Frontal cortex (tissue), 4 donors: Measurements from ENCODE around the gene POU5F1. TPM values are rescaled to one million over a fixed set of nuclear protein-coding genes. Genes with fewer than 3 reads are reported as not detected.

Source experiments
- DNase-seq, 2 donors: peaks; one replicate each; pipeline ENCODE4 v3.0.0; 2012; ENCODE audit warnings: low spot score in 2 of 2
- FAIRE-seq: peaks from 2 replicates; lab custom pipeline; 2012; peaks lifted over from hg19 to GRCh38; lab: Jason Lieb, UNC
- total RNA-seq: library from RNA; depleted of rRNA; stranded (reverse); fragments of >200 nt; gene quantifications from one replicate; pipeline ENCODE4 v1.2.3, GENCODE V29; 2014
- donor health status: control.
- donor health status: control.
- donor health status: control.

Gene POU5F1
- total RNA-seq, 1 donor from 2014 or later = not detected

DNA sequence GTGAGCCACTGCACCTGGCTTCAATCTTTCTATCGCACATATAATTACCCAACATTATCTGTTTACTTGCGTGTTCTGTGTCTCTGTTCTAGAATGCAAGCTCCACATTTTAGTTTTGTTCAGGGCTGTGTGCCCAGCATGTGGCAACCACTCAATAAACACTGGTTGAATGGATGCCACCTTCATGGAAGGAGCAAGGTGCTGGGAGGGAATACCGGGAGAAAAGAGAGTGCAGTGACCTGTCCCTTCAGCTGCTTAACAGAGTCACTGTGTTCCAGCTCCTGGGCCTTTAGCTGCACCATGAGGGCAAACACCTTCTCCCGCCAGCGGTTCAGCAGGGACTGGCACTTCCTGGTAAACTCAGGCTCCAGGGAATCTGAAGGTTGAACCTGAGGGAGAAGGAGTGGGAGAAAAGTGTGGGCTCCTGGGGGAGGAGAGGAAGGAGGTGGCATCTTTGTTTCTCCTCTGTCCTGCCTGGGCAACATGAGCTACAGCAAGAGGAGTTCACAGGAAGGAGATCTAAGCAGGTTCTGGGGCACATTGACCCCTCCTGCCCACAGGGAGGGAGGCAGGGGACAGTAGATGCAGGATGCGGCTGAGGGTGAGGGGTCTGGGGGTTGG lies 20.5 kb downstream of the POU5F1 start:
- no peak for DNase-seq
- no peak for FAIRE-seq

DNA sequence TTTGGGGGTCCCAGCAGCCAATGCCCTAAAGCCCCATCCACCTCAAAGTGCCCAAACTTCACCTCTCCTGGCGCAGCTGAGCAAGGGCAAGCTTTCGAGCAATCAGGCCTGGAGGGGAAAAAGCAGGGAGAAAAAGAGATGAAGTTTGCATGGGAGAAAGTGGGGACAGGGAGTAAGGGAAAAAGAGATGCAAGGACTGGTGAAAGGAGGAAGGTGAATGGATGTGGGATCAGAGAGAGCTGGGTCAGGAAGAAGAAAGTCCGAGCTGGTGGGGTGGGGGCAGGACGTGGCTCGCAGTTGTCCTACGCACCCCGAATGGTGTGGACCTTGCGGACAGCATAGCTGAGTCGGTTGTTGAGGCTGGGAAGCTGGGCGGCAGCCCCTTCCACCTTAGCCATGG lies 25.1 kb downstream of the POU5F1 start:
- FAIRE-seq = no peak
- no peak for DNase-seq

DNA sequence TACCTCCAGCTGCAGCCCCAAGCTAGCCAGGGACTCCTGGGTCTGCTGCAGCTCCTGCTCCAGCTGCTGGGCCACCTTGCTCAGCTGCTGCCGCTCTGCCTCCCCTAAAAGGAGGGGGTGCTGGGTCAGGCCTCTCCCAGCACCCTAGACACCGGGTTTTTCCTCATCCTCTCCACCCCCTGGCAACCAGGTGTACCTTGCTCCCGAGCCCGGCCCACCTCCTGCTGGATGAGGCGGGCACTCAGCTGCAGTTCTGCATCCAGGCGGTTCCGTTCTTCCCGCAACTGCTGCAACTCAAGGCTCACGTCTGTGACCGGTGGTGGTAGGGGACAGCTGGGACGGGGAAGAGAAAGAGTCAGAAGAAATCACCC lies 25.5 kb downstream of the POU5F1 start:
- DNase-seq = no peak
- no peak for FAIRE-seq

DNA sequence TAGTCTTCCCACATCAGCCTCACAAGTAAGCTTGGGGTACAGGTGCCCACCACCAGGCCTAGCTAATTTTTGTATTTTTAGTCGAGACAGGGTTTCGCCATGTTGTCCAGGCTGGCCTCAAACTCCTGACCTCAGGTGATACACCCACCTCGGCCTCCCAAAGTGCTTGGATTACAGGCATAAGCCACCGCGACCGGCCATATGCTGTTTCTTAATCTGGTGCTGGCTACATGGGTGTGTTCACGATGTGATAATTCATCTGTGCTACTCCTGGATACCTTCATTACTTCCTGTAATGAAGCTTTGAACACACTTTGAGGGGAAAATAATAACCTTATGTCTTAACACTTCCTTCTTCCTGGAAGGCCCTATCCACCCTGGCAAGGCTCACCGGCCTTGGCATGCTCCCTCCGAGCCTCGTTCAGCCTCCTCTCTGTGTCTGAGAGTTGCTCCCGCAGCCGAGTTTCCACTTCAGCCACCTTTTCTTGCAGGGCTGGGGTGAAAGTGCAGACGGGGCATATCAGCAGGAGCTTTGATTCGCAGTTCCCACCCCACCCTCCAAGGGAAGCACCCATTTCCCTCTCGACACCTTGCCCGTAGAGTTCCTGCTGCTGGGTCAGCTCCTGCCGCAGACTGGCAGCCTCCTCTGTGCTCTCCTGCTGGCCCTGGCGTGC lies 26.0 kb downstream of the POU5F1 start:
- no peak for DNase-seq
- no peak for FAIRE-seq

DNA sequence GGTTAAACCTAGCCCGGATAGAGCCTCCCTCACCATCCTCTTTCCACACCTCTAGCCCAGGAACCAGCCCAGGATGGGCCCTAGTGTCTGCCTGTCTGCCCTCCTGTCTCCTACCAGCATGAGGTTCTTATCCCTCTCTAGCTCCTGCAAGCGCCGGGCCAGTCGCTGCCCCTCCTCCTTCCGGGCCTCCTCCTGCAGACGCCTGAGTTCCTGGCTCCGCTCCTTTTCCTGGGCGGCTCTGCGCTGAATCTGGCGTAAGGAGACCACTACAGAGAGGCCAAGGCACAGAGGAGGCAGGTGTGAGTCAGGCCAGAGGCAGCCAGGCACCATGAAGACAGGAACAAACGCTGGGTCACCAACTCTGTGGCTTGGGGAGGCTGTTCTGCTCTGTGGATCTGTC lies 27.3 kb downstream of the POU5F1 start:
- FAIRE-seq (no peak), DNase-seq (no peak)

DNA sequence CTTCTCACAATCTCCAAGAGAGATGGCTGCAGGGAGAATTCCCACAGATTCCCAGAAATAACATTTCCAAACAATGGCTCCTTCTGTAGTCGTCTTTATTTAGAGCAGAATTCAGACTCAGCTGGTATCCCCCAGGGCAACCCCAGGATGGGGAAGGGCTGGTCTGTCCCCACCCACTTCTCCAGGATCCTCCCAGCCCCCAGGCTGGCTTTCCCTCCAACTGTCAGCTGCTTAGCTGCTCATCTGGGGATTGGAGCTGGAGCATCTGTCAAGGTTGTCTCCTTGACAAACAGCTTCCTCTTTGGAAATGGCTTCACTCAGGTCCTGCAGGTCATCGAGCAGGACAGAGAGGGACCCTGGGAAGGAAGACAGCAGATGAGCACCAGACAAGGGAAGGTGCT lies 28.1 kb downstream of the POU5F1 start:
- FAIRE-seq = no peak
- no peak for DNase-seq

DNA sequence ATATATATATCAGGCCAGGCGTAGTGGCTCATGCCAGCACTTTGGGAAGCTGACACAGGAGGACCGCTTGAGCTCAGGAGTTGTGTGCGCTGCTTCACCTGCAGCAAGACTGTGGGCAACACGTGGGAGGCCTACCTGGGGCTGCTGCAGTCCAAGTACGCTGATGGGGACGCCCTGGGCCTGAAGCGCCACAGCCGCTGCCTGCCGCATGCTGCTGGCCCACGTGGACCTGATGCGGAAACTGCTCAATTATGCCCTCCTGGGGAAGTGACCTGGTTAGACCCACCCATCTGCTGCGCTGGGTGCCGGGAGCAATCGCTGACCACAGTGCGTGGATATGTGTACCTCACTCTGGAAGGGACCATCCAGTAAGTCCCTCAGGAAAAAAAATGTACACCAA lies 29.8 kb downstream of the POU5F1 start:
- no peak for FAIRE-seq

DNA sequence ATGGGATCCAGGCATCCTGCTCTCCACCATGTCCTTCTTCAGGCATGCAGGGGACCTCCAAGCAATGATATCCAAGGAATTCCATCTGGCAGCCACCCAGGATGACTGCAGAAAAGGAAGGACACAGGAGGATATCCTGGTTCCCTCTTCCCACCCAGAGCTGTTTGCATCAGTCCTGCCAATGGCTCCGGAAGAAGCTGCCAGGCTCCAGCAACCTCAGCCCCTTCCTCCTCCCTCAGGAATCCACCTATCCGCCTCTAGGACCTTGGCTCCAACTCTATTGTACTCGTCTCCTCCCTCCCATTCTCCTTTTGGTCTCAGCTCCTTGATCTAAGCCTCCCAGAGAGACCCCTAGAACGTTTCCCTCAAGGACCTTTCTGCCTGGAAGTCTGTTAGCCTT lies 30.9 kb downstream of the POU5F1 start:
- FAIRE-seq = no peak
- no peak for DNase-seq

More for the DNA sequence above, 29.8 kb downstream of the POU5F1 start:
- no peak for DNase-seq

DNA sequence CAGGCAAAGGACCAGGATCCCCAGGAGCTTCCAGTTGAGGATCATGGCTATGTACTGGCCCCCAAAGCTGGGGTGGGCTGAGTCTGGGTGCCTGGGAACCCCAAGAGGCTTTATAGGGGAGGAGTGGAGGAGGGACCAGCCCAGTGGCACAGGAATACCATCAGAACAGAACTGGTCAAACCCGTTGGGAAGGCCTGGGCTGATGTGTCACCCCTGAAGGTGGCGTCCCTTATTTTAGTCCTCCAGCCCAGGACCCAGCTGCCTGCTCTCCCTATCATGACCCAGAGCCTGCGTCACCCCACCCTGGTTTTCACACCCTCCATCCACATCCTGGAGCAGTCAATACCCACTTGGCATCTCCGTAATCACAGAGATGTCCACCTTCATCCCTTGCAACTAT lies 31.5 kb downstream of the POU5F1 start, which contains the start of gene PSORS1C2:
Gene PSORS1C2 (minus strand): TSS at position 85 of the 400 bp plus-strand sequence. CDS start 40 bp downstream, at position 45.
- FAIRE-seq (no peak), DNase-seq (no peak)

DNA sequence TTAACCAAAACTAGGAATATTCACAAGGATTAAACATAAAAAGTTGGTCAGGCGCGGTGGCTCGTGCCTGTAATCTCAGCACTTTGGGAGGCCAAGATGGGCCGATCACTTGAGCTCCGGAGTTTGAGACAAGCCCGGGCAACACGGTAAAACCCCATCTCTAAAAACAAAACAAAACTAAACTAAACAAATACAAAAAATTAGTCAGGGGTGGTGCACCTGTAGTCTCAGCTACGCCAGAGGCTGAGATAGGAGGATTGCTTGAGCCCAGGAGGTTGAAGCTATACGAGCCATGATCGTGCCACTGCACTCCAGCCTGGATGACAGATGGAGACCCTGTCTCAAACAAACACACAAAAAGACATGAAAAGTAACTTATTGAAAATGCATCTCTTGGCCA lies 34.8 kb downstream of the POU5F1 start:
- FAIRE-seq (no peak), DNase-seq (no peak)

DNA sequence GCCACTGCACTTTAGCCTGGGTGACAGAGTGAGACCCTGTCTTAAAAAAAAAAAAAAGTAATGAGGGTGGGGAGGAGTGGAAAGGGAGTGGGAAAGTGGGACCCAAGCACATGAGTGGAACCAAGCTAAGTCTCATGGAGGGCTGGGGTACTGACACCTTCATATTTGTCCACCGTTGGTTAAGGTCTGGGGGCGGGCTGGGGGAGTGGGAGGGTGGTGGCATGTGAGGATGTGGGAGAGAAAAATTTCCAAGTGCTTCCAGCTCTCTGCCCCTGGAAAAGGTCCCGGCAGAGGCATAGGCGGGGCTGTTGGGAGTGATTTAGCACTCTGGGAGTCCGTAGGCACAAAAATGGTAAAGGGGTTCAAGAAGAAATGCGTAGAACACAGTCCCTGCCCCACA lies 37.7 kb downstream of the POU5F1 start:
- DNase-seq (no peak), FAIRE-seq (no peak)

DNA sequence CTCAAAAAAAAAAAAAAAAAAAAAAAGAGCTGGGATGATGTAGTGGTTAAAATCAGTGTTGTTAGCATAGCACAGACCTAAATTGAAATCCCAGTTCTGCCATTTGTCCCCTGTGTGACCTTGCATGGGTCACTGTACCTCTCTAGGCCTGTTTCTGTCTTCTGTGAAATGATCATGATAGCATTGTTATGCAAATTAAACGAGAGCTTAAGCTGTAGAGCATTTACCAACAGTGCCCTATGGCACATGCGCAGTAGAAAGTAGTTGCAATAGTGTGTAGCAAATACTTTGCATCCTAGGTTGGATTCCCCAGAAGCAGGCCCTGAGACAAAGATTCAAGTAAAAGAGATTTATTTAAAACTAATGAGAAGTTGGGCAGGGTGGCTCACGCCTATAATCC lies 38.9 kb downstream of the POU5F1 start:
- FAIRE-seq (no peak), DNase-seq (no peak)

DNA sequence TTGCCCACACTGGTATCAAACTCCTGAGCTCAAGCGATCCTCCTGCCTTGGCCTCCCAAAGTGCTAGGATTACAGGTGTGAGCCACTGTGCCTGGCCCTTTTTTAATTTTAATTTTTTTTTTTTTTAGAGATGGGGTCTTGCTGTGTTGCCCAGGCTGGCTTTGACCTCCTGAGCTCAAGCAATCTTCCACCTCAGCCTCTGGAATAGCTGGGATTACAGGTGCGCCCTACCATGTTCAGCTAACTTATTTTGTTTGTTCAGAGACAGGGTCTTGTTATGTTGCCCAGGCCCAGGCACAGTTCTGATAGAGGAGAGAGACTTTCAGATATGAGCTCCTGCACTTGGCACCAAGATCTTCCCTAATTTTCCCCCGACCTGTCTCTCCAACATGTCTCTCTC lies 39.7 kb downstream of the POU5F1 start:
- DNase-seq = no peak
- no peak for FAIRE-seq

DNA sequence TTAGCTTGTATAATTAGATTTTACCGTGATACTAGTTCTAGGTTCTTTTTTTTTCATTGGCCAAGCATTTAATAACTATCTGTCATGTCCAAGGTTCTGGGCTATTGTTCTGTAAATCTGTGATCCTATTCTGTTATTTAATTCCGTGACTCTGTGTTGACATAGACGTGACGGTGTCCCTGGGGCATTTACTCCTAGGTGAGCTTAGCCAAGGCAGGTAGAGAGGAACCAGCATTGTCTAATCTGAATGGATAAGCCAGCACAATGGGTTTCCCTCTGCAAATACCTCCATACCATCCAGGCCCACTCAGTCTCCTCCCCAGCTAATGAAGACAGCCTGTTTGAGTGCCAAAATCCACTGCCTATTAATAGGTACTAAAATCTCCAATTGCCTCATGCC lies 41.4 kb downstream of the POU5F1 start:
- DNase-seq = no peak
- FAIRE-seq = no peak

DNA sequence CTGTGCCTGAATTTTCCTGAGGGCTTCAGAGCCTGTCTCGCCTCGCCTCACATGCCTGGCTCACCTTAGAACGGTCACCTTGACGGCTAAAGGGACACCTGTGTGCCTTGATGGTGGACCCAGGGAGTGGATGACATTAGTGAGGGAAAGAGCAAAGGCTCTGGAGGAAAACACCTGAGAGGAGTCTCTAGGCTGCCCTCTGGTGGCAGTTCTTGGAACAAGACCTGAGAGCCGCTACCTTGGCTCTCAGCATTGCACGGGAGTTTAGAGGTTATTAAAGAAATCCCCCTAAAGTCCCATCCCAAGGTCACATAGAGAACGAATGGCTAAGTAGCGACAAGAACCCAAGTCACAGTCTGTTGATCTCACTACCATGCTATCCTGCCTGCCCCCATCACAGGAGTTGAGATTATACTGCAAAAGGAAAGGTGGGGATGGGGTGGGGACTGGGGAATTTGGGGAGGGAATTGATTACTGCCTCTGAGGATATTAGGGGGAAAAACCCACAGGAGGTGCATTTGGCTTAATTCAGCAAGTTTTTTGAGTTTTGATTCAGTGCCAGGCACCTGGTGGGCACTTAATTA lies 42.3 kb downstream of the POU5F1 start:
- FAIRE-seq = no peak

DNA sequence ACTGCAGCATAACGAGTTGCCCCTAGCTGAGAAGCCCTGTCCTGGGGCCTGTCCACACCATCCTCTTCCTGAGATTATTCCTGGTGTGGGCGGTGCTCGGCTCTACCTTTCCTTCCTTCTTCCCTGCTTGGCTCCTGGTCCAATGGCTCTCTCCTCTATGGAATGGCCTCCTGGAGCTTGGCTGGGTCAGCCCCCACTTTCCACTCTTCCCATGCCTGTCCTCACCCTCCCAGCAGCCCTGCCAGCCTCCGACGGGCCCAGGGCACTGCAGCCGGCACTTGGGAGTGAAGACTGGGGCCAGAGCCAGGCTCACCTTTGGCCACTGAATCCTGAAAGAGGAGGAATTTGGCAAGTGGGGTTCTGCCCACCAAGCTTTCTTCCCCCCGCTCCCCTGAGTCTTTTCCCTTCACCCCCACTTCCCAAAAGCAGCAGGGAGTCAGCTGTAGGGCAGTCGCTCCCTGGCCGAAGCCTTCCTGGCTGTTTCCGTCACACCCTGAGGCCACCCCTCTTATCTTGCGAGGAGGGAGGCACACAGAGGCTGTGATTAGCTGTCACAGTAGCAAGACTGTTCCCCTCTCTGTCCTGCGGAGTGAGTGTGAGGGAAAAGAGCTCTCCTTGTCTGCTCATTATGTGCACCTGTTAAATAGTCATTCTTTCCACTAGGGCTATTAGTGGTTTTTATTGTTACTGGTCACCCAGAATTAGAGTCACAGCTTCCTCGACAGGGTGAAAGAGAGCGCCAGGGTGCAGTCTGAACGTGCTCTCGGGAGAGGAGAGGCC lies 43.9 kb downstream of the POU5F1 start:
- DNase-seq = no peak
- no peak for FAIRE-seq

More for the DNA sequence above, 42.3 kb downstream of the POU5F1 start:
- DNase-seq = peak in 1 of 2 donors; percentile 67

DNA sequence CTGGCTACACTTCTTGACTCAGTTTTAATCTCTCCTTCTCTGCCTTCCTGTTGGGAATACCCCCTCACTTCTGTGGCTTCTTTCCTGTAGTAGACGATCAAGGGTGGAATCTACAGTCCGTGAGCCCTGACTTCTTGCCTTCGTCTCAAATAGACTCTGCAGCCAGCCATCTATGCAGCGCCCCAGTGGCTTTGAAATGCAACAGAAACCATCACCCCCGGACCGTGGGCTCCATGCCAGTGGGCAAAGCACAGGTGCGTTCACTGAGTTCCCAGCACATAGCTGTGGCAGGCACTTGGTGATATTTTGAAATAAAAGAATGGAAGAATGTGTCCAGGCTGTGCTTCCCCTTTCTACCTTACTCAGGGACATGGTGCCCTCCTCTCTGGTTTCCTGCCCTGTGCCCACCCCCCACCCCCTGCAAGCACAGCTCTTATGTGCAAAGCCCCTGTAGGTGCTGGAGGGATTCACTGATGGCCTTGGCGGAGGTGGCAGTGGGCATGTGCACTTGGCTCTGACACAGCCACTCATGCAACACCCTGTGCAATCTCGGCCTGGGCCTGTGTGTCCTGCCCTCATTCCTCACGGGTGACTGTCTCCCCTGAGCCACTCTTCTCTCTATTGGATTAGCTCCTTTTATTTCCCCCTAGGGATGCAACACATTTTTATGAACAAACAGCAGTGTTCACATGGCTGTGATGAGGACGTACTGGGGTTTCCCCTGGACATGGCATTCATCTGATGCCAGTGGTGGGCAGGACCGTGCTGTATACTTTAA lies 44.7 kb downstream of the POU5F1 start:
- no peak for FAIRE-seq
- DNase-seq = no peak

DNA sequence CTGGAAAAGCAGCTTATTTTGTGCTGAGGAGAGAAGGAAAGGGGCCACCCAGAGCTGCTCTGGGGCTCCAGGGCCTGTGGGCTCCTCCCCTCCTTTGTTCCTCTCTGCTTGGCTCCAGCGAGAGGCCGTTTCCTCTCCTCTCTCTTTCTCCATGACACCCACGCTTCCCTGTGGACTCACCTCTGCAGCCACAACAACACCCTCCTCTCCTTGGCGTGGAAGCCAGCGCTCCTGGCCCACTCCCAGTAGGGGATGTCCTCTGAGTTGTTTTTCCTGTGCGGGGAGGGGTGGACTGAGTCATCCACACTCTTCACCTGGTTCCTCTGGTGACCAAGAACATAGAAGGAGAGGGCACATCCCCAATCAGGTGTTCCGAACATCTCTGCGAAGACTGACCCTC lies 45.3 kb downstream of the POU5F1 start:
- FAIRE-seq = no peak
- DNase-seq = no peak

DNA sequence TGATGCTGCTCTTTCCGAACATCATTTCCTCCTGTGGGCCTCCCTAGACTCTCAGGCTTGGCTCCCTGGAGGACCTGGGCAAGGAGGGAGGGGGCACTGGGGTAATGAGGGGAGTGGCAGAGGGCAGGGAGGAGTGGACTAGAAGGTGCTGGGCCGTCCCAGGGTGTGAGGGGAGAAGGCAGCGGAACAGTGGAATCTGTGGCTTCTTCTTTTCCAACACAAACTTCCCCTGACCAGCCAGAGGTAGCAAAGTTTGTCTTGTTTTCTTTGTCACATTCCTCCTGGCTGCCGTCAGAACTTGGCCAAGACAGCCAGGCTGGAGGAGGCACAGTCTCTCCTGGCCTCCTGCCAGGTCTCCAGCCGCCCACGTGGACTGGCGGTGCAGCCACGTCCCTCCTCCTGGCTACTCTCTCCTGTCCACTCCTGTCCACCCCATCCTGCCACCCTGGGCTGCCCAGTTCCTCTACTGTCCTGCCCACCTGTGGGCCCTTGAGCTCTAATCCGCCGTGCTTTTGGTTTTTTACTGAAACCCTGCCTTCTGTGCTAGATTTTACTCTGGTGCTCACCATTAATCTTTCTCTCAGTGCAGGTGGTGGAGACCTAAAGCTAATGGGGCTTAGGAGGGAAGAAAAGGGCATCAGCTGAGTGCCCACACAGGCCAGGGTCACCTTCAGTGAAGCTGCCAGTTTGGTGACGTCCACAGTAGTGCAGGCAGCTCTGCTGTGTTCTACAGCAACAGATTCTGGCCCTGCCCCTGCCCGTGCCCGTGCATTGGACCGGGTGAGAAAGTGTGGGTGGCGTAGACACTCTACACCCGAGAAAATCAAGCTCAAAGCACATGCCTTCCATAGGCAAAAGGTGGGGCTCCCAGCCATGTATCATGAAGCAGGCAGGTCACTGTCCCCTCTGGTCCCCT lies 47.4 kb downstream of the POU5F1 start:
- DNase-seq (peak in 1 of 2 donors; percentile 51), FAIRE-seq (no peak)
